ENCODE measurements around the gene TRPT1. TPM values are rescaled to one million over a fixed set of nuclear protein-coding genes. Genes with fewer than 3 reads are reported as not detected.
A peak's percentile ranks its signal among the peaks of the same experiment; 100 is the strongest.

Gene TRPT1
- total and polyA plus RNA-seq, 3 experiments from 2014 or later = 28.3 to 47.6 (median 31.5) TPM

GRCh38 chr11:64204464-64204989 is 21.5 kb downstream of the TRPT1 start:
- Mint-ChIP-seq H3K4me1 (peaks cover 16 to 55% (median 31%) of the 10 kb centered on the region in 3 donors), H3K27ac (peak overlapping the region; percentile 62 to 99 (median 95)), H3K4me3 (peak overlapping the region; percentile 61 to 98 (median 84)), H3K36me3 (peaks cover 12 to 69% (median 17%) of the 10 kb centered on the region in 3 donors), H3K27me3 (no peaks in the 10 kb centered on the region), H3K9me3 (no peaks in the 10 kb centered on the region)
- Histone ChIP-seq H3K36me3 (ENCODE audit: insufficient read depth, low read length) (peaks cover 39% of the 10 kb centered on the region), H3K4me1 (ENCODE audit: insufficient read depth, low read length) (peaks cover 39% of the 10 kb centered on the region), H3K9me3 (ENCODE audit: low read length) (no peaks in the 10 kb centered on the region), H3K27me3 (ENCODE audit: insufficient read depth, low read length, poor library complexity, severe bottlenecking) (no peaks in the 10 kb centered on the region), H3K4me3 (ENCODE audit: low read length) (no peak overlapping the region), H3K27ac (ENCODE audit: low read depth, low read length) (no peak overlapping the region)
- DNase-seq = peak; percentile 75 to 92 (median 79)
- POLR2A ChIA-PET = interaction anchor here (0.7 to 5.7 kb wide), 13 partner anchors 14 to 1530 kb away, joined by 3 to 69 read pairs (median 9); partner anchors contain the start of genes DNAJC4, ESRRA, FKBP2 and NUDT22
- CTCF ChIA-PET = interaction anchor here (0.6 to 10.4 kb wide), 42 partner anchors 8 to 1686 kb away, joined by 3 to 281 read pairs (median 5); partner anchors contain the start of genes BAD, CATSPERZ, CCDC85B and CCDC88B

- peaks cover 16 to 50% (median 31%) of the 10 kb centered on the region in 3 donors for H3K4me1 Mint-ChIP-seq
- peak overlapping the region in 7 of 8 donors; percentile 72 to 99 (median 96) for H3K27ac Mint-ChIP-seq
- H3K36me3 Mint-ChIP-seq = peaks cover 12 to 66% (median 17%) of the 10 kb centered on the region in 3 donors
- no peak for DNase-seq
- Histone ChIP-seq H3K27ac (ENCODE audit: low read depth, low read length) (no peak overlapping the region), H3K9me3 (ENCODE audit: low read length) (no peaks in the 10 kb centered on the region), H3K36me3 (ENCODE audit: insufficient read depth, low read length) (peaks cover 38% of the 10 kb centered on the region), H3K4me3 (ENCODE audit: low read length) (no peak overlapping the region), H3K4me1 (ENCODE audit: insufficient read depth, low read length) (peaks cover 38% of the 10 kb centered on the region), H3K27me3 (ENCODE audit: insufficient read depth, low read length, poor library complexity, severe bottlenecking) (no peaks in the 10 kb centered on the region)
- H3K27me3 Mint-ChIP-seq = no peaks in the 10 kb centered on the region
- H3K9me3 Mint-ChIP-seq = no peaks in the 10 kb centered on the region
- peak overlapping the region in 2 of 7 donors; percentile 32 to 48 for H3K4me3 Mint-ChIP-seq
- POLR2A ChIA-PET = interaction anchor here (1.0 to 5.7 kb wide), 9 partner anchors 14 to 114 kb away, joined by 3 to 69 read pairs (median 19); partner anchors contain the start of genes DNAJC4, ESRRA, FKBP2 and NUDT22
- CTCF ChIA-PET = interaction anchor here (0.6 to 10.4 kb wide), 39 partner anchors 8 to 448 kb away, joined by 3 to 281 read pairs (median 6); partner anchors contain the start of genes BAD, CATSPERZ, DNAJC4 and ESRRA
Measured at GRCh38 chr11:64204080-64204440, 21.9 kb downstream of the TRPT1 start.

GRCh38 chr11:64203421-64204079 is 22.4 kb downstream of the TRPT1 start:
- Mint-ChIP-seq H3K27ac (peak overlapping the region in 5 of 8 donors; percentile 12 to 92 (median 60)), H3K4me3 (peak overlapping the region in 2 of 7 donors; percentile 32 to 48), H3K4me1 (peaks cover 16 to 45% (median 27%) of the 10 kb centered on the region in 3 donors), H3K9me3 (no peaks in the 10 kb centered on the region), H3K27me3 (no peaks in the 10 kb centered on the region), H3K36me3 (peaks cover 12 to 68% (median 17%) of the 10 kb centered on the region in 3 donors)
- Histone ChIP-seq H3K27me3 (ENCODE audit: insufficient read depth, low read length, poor library complexity, severe bottlenecking) (no peaks in the 10 kb centered on the region), H3K36me3 (ENCODE audit: insufficient read depth, low read length) (peaks cover 38% of the 10 kb centered on the region), H3K4me3 (ENCODE audit: low read length) (no peak overlapping the region), H3K27ac (ENCODE audit: low read depth, low read length) (no peak overlapping the region), H3K4me1 (ENCODE audit: insufficient read depth, low read length) (peaks cover 33% of the 10 kb centered on the region), H3K9me3 (ENCODE audit: low read length) (no peaks in the 10 kb centered on the region)
- ChIA-PET POLR2A (interaction anchor here (0.6 to 5.7 kb wide), 7 partner anchors 15 to 114 kb away, joined by 3 to 69 read pairs (median 35); partner anchors contain the start of genes FKBP2, NUDT22, PLCB3 and PRDX5), CTCF (interaction anchor here (1.5 to 10.4 kb wide), 18 partner anchors 15 to 449 kb away, joined by 4 to 281 read pairs (median 9); partner anchors contain the start of genes CATSPERZ, DNAJC4, ESRRA and NUDT22)
- DNase-seq = no peak

GRCh38 chr11:64202992-64203391 is 23.0 kb downstream of the TRPT1 start:
- H3K27ac ChIP-seq (ENCODE audit: low read depth, low read length) = no peak overlapping the region
- H3K9me3 ChIP-seq (ENCODE audit: low read length) = no peaks in the 10 kb centered on the region
- H3K27me3 ChIP-seq (ENCODE audit: insufficient read depth, low read length, poor library complexity, severe bottlenecking) = no peaks in the 10 kb centered on the region
- Mint-ChIP-seq H3K27ac (peak overlapping the region in 2 of 8 donors; percentile 12 to 92), H3K36me3 (peaks cover 12 to 72% (median 17%) of the 10 kb centered on the region in 3 donors), H3K4me3 (no peak overlapping the region), H3K4me1 (peaks cover 16 to 39% (median 25%) of the 10 kb centered on the region in 3 donors), H3K27me3 (no peaks in the 10 kb centered on the region), H3K9me3 (no peaks in the 10 kb centered on the region)
- no peak for DNase-seq
- POLR2A ChIA-PET = interaction anchor here (0.6 to 5.7 kb wide), 2 partner anchors 17 to 49 kb away, joined by 3 to 53 read pairs; partner anchors contain the start of genes PLCB3 and STIP1
- H3K36me3 ChIP-seq (ENCODE audit: insufficient read depth, low read length) = peaks cover 39% of the 10 kb centered on the region
- CTCF ChIA-PET = interaction anchor here (1.7 to 10.4 kb wide), 5 partner anchors 19 to 129 kb away, joined by 5 to 281 read pairs (median 62); partner anchors contain the start of genes CATSPERZ, ESRRA, NUDT22 and PPP1R14B
- H3K4me1 ChIP-seq (ENCODE audit: insufficient read depth, low read length) = peaks cover 28% of the 10 kb centered on the region
- no peak overlapping the region for H3K4me3 ChIP-seq (ENCODE audit: low read length)

GRCh38 chr11:64201543-64201942 is 24.4 kb downstream of the TRPT1 start:
- peaks cover 20 to 29% (median 21%) of the 10 kb centered on the region in 3 donors for H3K4me1 Mint-ChIP-seq
- CTCF ChIA-PET = interaction anchor here (0.7 to 10.4 kb wide), 4 partner anchors 101 to 256 kb away, joined by 3 to 281 read pairs (median 4); partner anchors contain the start of genes CATSPERZ, ESRRA, PRDX5 and TRMT112
- DNase-seq = no peak
- Histone ChIP-seq H3K27me3 (ENCODE audit: insufficient read depth, low read length, poor library complexity, severe bottlenecking) (no peaks in the 10 kb centered on the region), H3K4me3 (ENCODE audit: low read length) (no peak overlapping the region), H3K27ac (ENCODE audit: low read depth, low read length) (no peak overlapping the region), H3K4me1 (ENCODE audit: insufficient read depth, low read length) (peaks cover 25% of the 10 kb centered on the region), H3K9me3 (ENCODE audit: low read length) (no peaks in the 10 kb centered on the region), H3K36me3 (ENCODE audit: insufficient read depth, low read length) (peaks cover 53% of the 10 kb centered on the region)
- H3K36me3 Mint-ChIP-seq = peaks cover 19 to 73% (median 23%) of the 10 kb centered on the region in 3 donors
- peak overlapping the region in 4 of 8 donors; percentile 4 to 88 (median 36) for H3K27ac Mint-ChIP-seq
- POLR2A ChIA-PET = interaction anchor here (0.7 kb wide), 1 partner anchor 28 kb away, joined by 3 read pairs; no protein-coding TSS in a partner anchor
- no peaks in the 10 kb centered on the region for H3K27me3 Mint-ChIP-seq
- no peaks in the 10 kb centered on the region for H3K9me3 Mint-ChIP-seq
- no peak overlapping the region for H3K4me3 Mint-ChIP-seq

- ChIA-PET CTCF (interaction anchor here (1.8 to 2.4 kb wide), 2 partner anchors 11 to 102 kb away, joined by 4 to 5 read pairs; no protein-coding TSS in a partner anchor), POLR2A (no interaction called here)
- Mint-ChIP-seq H3K36me3 (peaks cover 22 to 90% (median 25%) of the 10 kb centered on the region in 3 donors), H3K27me3 (no peaks in the 10 kb centered on the region), H3K4me3 (no peak overlapping the region), H3K27ac (peak overlapping the region in 2 of 8 donors; percentile 12 to 61), H3K9me3 (no peaks in the 10 kb centered on the region), H3K4me1 (peaks cover under 1 to 5% (median 4%) of the 10 kb centered on the region in 3 donors)
- H3K9me3 ChIP-seq (ENCODE audit: low read length) = no peaks in the 10 kb centered on the region
- no peaks in the 10 kb centered on the region for H3K4me1 ChIP-seq (ENCODE audit: insufficient read depth, low read length)
- no peak overlapping the region for H3K27ac ChIP-seq (ENCODE audit: low read depth, low read length)
- H3K36me3 ChIP-seq (ENCODE audit: insufficient read depth, low read length) = peaks cover 73% of the 10 kb centered on the region
- H3K4me3 ChIP-seq (ENCODE audit: low read length) = no peak overlapping the region
- DNase-seq = no peak
- no peaks in the 10 kb centered on the region for H3K27me3 ChIP-seq (ENCODE audit: insufficient read depth, low read length, poor library complexity, severe bottlenecking)
Measured at GRCh38 chr11:64198511-64198910, 27.5 kb downstream of the TRPT1 start.

GRCh38 chr11:64196626-64197025 is 29.4 kb downstream of the TRPT1 start:
- Mint-ChIP-seq H3K27ac (peak overlapping the region in 3 of 8 donors; percentile 19 to 52 (median 19)), H3K9me3 (no peaks in the 10 kb centered on the region), H3K27me3 (no peaks in the 10 kb centered on the region), H3K36me3 (peaks cover 19 to 86% (median 20%) of the 10 kb centered on the region in 3 donors), H3K4me1 (peaks cover 5 to 13% (median 13%) of the 10 kb centered on the region in 3 donors), H3K4me3 (no peak overlapping the region)
- H3K9me3 ChIP-seq (ENCODE audit: low read length) = no peaks in the 10 kb centered on the region
- peaks cover 68% of the 10 kb centered on the region for H3K36me3 ChIP-seq (ENCODE audit: insufficient read depth, low read length)
- no peak overlapping the region for H3K27ac ChIP-seq (ENCODE audit: low read depth, low read length)
- POLR2A ChIA-PET = interaction anchor here (0.6 kb wide), 1 partner anchor 11 kb away, joined by 3 read pairs; no protein-coding TSS in a partner anchor
- CTCF ChIA-PET = interaction anchor here (2.4 to 2.6 kb wide), 2 partner anchors 9 to 104 kb away, joined by 5 to 11 read pairs; partner anchors contain the start of gene FERMT3
- peaks cover 5% of the 10 kb centered on the region for H3K4me1 ChIP-seq (ENCODE audit: insufficient read depth, low read length)
- no peak for DNase-seq
- no peaks in the 10 kb centered on the region for H3K27me3 ChIP-seq (ENCODE audit: insufficient read depth, low read length, poor library complexity, severe bottlenecking)
- no peak overlapping the region for H3K4me3 ChIP-seq (ENCODE audit: low read length)
